Caco-2 (cell line): Measurements from ENCODE around the gene RTP1. TPM values are rescaled to one million over a fixed set of nuclear protein-coding genes. Genes with fewer than 3 reads are reported as not detected.

Experiments
- BruUV-seq: library from RNA; stranded (reverse); fragments of 400-500 nt; replicated peaks from 2 replicates; lab custom pipeline; 2021; lab: Mats Ljungman, UMichigan
- CTCF ChIA-PET: fragments of 300-600 bp; sonication (Branson Sonifier 250); formaldehyde crosslinking; loops from one replicate; lab custom pipeline; 2022; ENCODE audit warnings: antibody characterized with exemption; lab: Charles Lee
- POLR2A ChIA-PET: fragments of 300-600 bp; sonication (Branson Sonifier 250); formaldehyde crosslinking; loops from one replicate; lab custom pipeline; 2022; ENCODE audit warnings: antibody characterized with exemption; lab: Charles Lee
- DNase-seq, 2 experiments: peaks; one replicate each; pipeline versions ENCODE4 v3.0.0 to v3.0.0-alpha.2; 2020 to 2022
- H3K27me3 ChIP-seq: replicated peaks from 2 replicates; pipeline ENCODE4 v1.6.0; 2011; ENCODE audit warnings: low read length; ENCODE audit not compliant: control insufficient read depth, insufficient read depth
- H3K36me3 ChIP-seq: 2 replicates; pipeline ENCODE4 v1.5.1; 2011; ENCODE audit warnings: low read length; ENCODE audit not compliant: control insufficient read depth, insufficient read depth
- H3K4me1 ChIP-seq: fragments of 250-450 bp; sonication (Bioruptor Pico); 2 replicates; pipeline ENCODE4 v1.5.1; 2020; ENCODE audit warnings: mild to moderate bottlenecking
- H3K4me3 ChIP-seq: 2 replicates; pipeline ENCODE4 v1.5.1; 2011; ENCODE audit warnings: low read depth, mild to moderate bottlenecking, control low read depth, low read length
- H3K9me3 ChIP-seq: fragments of 250-450 bp; sonication (Bioruptor Pico); 2 replicates; pipeline ENCODE4 v1.5.1; 2020; ENCODE audit warnings: mild to moderate bottlenecking, moderate library complexity
- H3K27ac Mint-ChIP-seq: one replicate; pipeline ENCODE4 v1.8.0; 2022; ENCODE audit warnings: mixed read lengths; ENCODE audit not compliant: unreplicated experiment
- H3K27me3 Mint-ChIP-seq: one replicate; pipeline ENCODE4 v1.8.0; 2022; ENCODE audit warnings: mixed read lengths; ENCODE audit not compliant: insufficient read depth, unreplicated experiment
- H3K36me3 Mint-ChIP-seq: one replicate; pipeline ENCODE4 v1.8.0; 2022; ENCODE audit warnings: mild to moderate bottlenecking, mixed read lengths; ENCODE audit not compliant: insufficient read depth, unreplicated experiment
- H3K4me1 Mint-ChIP-seq: one replicate; pipeline ENCODE4 v1.8.0; 2022; ENCODE audit warnings: low read depth, mixed read lengths; ENCODE audit not compliant: unreplicated experiment
- H3K4me3 Mint-ChIP-seq: one replicate; pipeline ENCODE4 v1.8.0; 2022; ENCODE audit warnings: mild to moderate bottlenecking, moderate library complexity, mixed read lengths; ENCODE audit not compliant: unreplicated experiment
- H3K9me3 Mint-ChIP-seq: one replicate; pipeline ENCODE4 v1.8.0; 2022; ENCODE audit warnings: mixed read lengths; ENCODE audit not compliant: unreplicated experiment
- CTCF ChIP-seq, 2 experiments: fragments of 200-600 bp in 1 of 2; IDR thresholded peaks; 1 replicate in 1 of 2; 2 replicates in 1 of 2; pipeline versions ENCODE4 v1.5.1 to v1.8.0; 2011 to 2022; ENCODE audit warnings: antibody characterized with exemption in 1 of 2, control low read depth in 1 of 2, inconsistent platforms in 1 of 2, low read depth in 1 of 2, low read length in 1 of 2, mild to moderate bottlenecking in 1 of 2, moderate library complexity in 1 of 2; ENCODE audit not compliant: insufficient read depth in 1 of 2, severe bottlenecking in 1 of 2, unreplicated experiment in 1 of 2
- intact Hi-C: fragments of 100-400 bp; cut with micrococcal nuclease; formaldehyde crosslinking; loops from one replicate; pipeline ENCODE4 v1.10.0; 2022; ENCODE audit not compliant: unreplicated experiment
- total RNA-seq: library from RNA; stranded (reverse); gene quantifications from 2 replicates; pipeline ENCODE4 v1.2.3, GENCODE V29; 2022

Gene RTP1
- total RNA-seq, 1 experiment from 2014 or later: not detected

- H3K9me3 Mint-ChIP-seq: peaks cover 56% of the 10 kb centered on the region
- Histone ChIP-seq H3K9me3 (peaks cover 9% of the 10 kb centered on the region; the same call in 1 of the 2 replicates), H3K4me3 (no peak overlapping the region), H3K36me3 (no peaks in the 10 kb centered on the region), H3K27me3 (no peaks in the 10 kb centered on the region), H3K4me1 (peaks cover 22% of the 10 kb centered on the region)
- peaks cover 6% of the 10 kb centered on the region for H3K36me3 Mint-ChIP-seq
- POLR2A ChIA-PET: interaction anchor here (0.6 kb wide), 1 partner anchor 656 kb away, joined by 3 read pairs; no protein-coding TSS in a partner anchor
- no peak overlapping the region for H3K27ac Mint-ChIP-seq
- no peak for TF ChIP-seq CTCF (IDR thresholded peaks at IDR 0.05; ENCODE audit: insufficient read depth in 1 of 2, low read depth in 1 of 2, low read length in 1 of 2, severe bottlenecking in 1 of 2, unreplicated experiment in 1 of 2)
- DNase-seq: no peak
- CTCF ChIA-PET: no interaction called here
- intact Hi-C loops: no loop called here
- peaks cover 11% of the 10 kb centered on the region for H3K27me3 Mint-ChIP-seq
- BruUV-seq: no TSS peak
- peaks cover 22% of the 10 kb centered on the region for H3K4me1 Mint-ChIP-seq
- H3K4me3 Mint-ChIP-seq: no peak overlapping the region
These were observed 10.9 kb downstream of the RTP1 start for GRCh38 chr3:187208159-187208558.

- Histone ChIP-seq H3K4me1 (peaks cover 22% of the 10 kb centered on the region), H3K9me3 (peaks cover 9% of the 10 kb centered on the region; the same call in 1 of the 2 replicates), H3K27me3 (no peaks in the 10 kb centered on the region), H3K36me3 (no peaks in the 10 kb centered on the region), H3K4me3 (no peak overlapping the region)
- Mint-ChIP-seq H3K27me3 (peaks cover 18% of the 10 kb centered on the region), H3K9me3 (peaks cover 55% of the 10 kb centered on the region), H3K4me1 (peaks cover 22% of the 10 kb centered on the region), H3K27ac (no peak overlapping the region), H3K36me3 (peaks cover 6% of the 10 kb centered on the region), H3K4me3 (no peak overlapping the region)
- ChIA-PET CTCF (interaction anchor here (2.1 kb wide), 1 partner anchor 11 kb away, joined by 10 read pairs; no protein-coding TSS in a partner anchor), POLR2A (no interaction called here)
- BruUV-seq: no TSS peak
- no peak for TF ChIP-seq CTCF (IDR thresholded peaks at IDR 0.05; ENCODE audit: insufficient read depth in 1 of 2, low read depth in 1 of 2, low read length in 1 of 2, severe bottlenecking in 1 of 2, unreplicated experiment in 1 of 2)
- no peak for DNase-seq
- intact Hi-C loops: no loop called here
These were observed 12.2 kb downstream of the RTP1 start for GRCh38 chr3:187209491-187209890.

GRCh38 chr3:187210091-187210490 lies 12.8 kb downstream of the RTP1 start:
- no peaks in the 10 kb centered on the region for H3K27me3 ChIP-seq
- Mint-ChIP-seq H3K27ac (no peak overlapping the region), H3K9me3 (peaks cover 49% of the 10 kb centered on the region), H3K4me1 (peaks cover 22% of the 10 kb centered on the region), H3K4me3 (no peak overlapping the region), H3K27me3 (peaks cover 16% of the 10 kb centered on the region), H3K36me3 (peaks cover 6% of the 10 kb centered on the region)
- no peaks in the 10 kb centered on the region for H3K36me3 ChIP-seq
- TF ChIP-seq CTCF (IDR thresholded peaks at IDR 0.05; ENCODE audit: insufficient read depth in 1 of 2, low read depth in 1 of 2, low read length in 1 of 2, severe bottlenecking in 1 of 2, unreplicated experiment in 1 of 2): no peak
- peaks cover 22% of the 10 kb centered on the region for H3K4me1 ChIP-seq
- no TSS peak for BruUV-seq
- no peak for DNase-seq
- intact Hi-C loops: no loop called here
- CTCF ChIA-PET: interaction anchor here (2.1 kb wide), 1 partner anchor 10 kb away, joined by 10 read pairs; no protein-coding TSS in a partner anchor
- peaks cover 9% of the 10 kb centered on the region; the same call in 1 of the 2 replicates for H3K9me3 ChIP-seq
- POLR2A ChIA-PET: interaction anchor here (0.5 kb wide), 1 partner anchor 286 kb away, joined by 3 read pairs; no protein-coding TSS in a partner anchor
- no peak overlapping the region for H3K4me3 ChIP-seq
